Endothelial cell of umbilical vein (primary cell): ENCODE results near the gene ST6GALNAC2. TPM values are rescaled to one million over a fixed set of nuclear protein-coding genes. Genes with fewer than 3 reads are reported as not detected.
A peak's percentile ranks its signal among the peaks of the same experiment; 100 is the strongest.
"Not testable (repeated sequence)": the region's sequence is repeated elsewhere in the genome, so short reads cannot be mapped to it uniquely, and the experiment has no call there.

Source experiments
- BruUV-seq: library from RNA; stranded (reverse); fragments of 400-500 nt; replicated peaks from 2 replicates; lab custom pipeline; 2021; lab: Mats Ljungman, UMichigan
- CTCF ChIA-PET: fragments of 300-600, 350-600 bp; sonication (Branson Sonifier 250); formaldehyde crosslinking; loops from one replicate; lab custom pipeline; 2021; ENCODE audit warnings: antibody characterized with exemption, inconsistent platforms; lab: Charles Lee
- POLR2A ChIA-PET: fragments of 300-600, 350-600 bp; sonication (Branson Sonifier 250); formaldehyde crosslinking; loops from one replicate; lab custom pipeline; 2021; ENCODE audit warnings: antibody characterized with exemption, inconsistent platforms; lab: Charles Lee
- DNase-seq: peaks from one replicate; pipeline ENCODE4 v3.0.0-alpha.2; 2011; ENCODE audit warnings: low read depth, low spot score
- FAIRE-seq: peaks from 2 replicates; lab custom pipeline; 2011; peaks lifted over from hg19 to GRCh38; lab: Jason Lieb, UNC
- H2AFZ ChIP-seq: 2 replicates; pipeline ENCODE4 v1.6.0; 2012; ENCODE audit warnings: low read depth, low read length, control low read depth, inconsistent platforms
- H3K27ac ChIP-seq: 2 replicates; pipeline ENCODE4 v1.5.1; 2011; ENCODE audit warnings: low read depth, mild to moderate bottlenecking, control low read depth, low read length, moderate library complexity; ENCODE audit not compliant: insufficient read depth
- H3K27me3 ChIP-seq, 2 experiments: 2 replicates each; pipeline versions ENCODE4 v1.6.0 to v1.6.1; 2011; ENCODE audit warnings: low read length in 2 of 2, mixed read lengths in 1 of 2; ENCODE audit not compliant: control insufficient read depth in 2 of 2, insufficient read depth in 2 of 2
- H3K36me3 ChIP-seq, 2 experiments: 2 replicates in 1 of 2; 3 replicates in 1 of 2; pipeline ENCODE4 v1.5.1; 2011; ENCODE audit warnings: low read length in 2 of 2, mild to moderate bottlenecking in 1 of 2, moderate library complexity in 1 of 2; ENCODE audit not compliant: control insufficient read depth in 2 of 2, insufficient read depth in 2 of 2; ENCODE audit errors: extremely low read depth in 1 of 2
- H3K4me1 ChIP-seq: 3 replicates; pipeline ENCODE4 v1.5.1; 2011; ENCODE audit warnings: mild to moderate bottlenecking, low read length; ENCODE audit not compliant: control insufficient read depth, insufficient read depth; ENCODE audit errors: extremely low read depth
- H3K4me2 ChIP-seq: 2 replicates; pipeline ENCODE4 v1.6.1; 2011; ENCODE audit warnings: low read length, control low read depth, mixed read lengths; ENCODE audit not compliant: insufficient read depth
- H3K4me3 ChIP-seq, 3 experiments: fragments of 200-600 bp in 1 of 3; sonication (generic), shearing (Covaris generic) in 1 of 3; replicated peaks in 1 of 3; 2 replicates each; pipeline ENCODE4 v1.5.1; 2011 to 2016; ENCODE audit warnings: control low read depth in 3 of 3, low read length in 3 of 3, mild to moderate bottlenecking in 2 of 3, inconsistent platforms in 1 of 3, low read depth in 1 of 3, moderate library complexity in 1 of 3; ENCODE audit not compliant: insufficient read depth in 1 of 3
- H3K79me2 ChIP-seq: 2 replicates; pipeline ENCODE4 v1.6.0; 2012; ENCODE audit warnings: low read length, inconsistent platforms; ENCODE audit not compliant: control insufficient read depth, insufficient read depth
- H3K9ac ChIP-seq: replicated peaks from 2 replicates; pipeline ENCODE3; 2011; ENCODE audit warnings: low read length, control low read depth; ENCODE audit not compliant: insufficient read depth; ENCODE audit errors: extremely low read depth
- H3K9me1 ChIP-seq: replicated peaks from 3 replicates; pipeline ENCODE4 v1.6.0; 2011; ENCODE audit warnings: mild to moderate bottlenecking, low read length; ENCODE audit not compliant: control insufficient read depth, insufficient read depth; ENCODE audit errors: extremely low read depth
- H3K9me3 ChIP-seq: replicated peaks from 2 replicates; pipeline ENCODE4 v1.5.1; 2012; ENCODE audit warnings: low read length, inconsistent platforms; ENCODE audit not compliant: control insufficient read depth, insufficient read depth
- H4K20me1 ChIP-seq: replicated peaks from 2 replicates; pipeline ENCODE3; 2011; ENCODE audit warnings: mild to moderate bottlenecking, low read length; ENCODE audit not compliant: control insufficient read depth, insufficient read depth; ENCODE audit errors: extremely low read depth
- EZH2 ChIP-seq: IDR thresholded peaks from 2 replicates; pipeline ENCODE4 v1.6.1; 2012; ENCODE audit warnings: borderline replicate concordance, low read depth, mild to moderate bottlenecking, moderate library complexity, low read length, inconsistent platforms; ENCODE audit not compliant: severe bottlenecking
- FOS ChIP-seq: IDR thresholded peaks from 2 replicates; pipeline ENCODE4 v1.6.1; 2011; ENCODE audit warnings: mild to moderate bottlenecking, low read length, moderate library complexity, borderline replicate concordance; ENCODE audit not compliant: insufficient read depth
- GATA2 ChIP-seq: IDR thresholded peaks from 2 replicates; pipeline ENCODE4 v1.7.0; 2011; ENCODE audit warnings: low read depth, mild to moderate bottlenecking, moderate library complexity, mixed read lengths, low read length; ENCODE audit not compliant: insufficient read length, insufficient read depth
- JUN ChIP-seq: IDR thresholded peaks from 2 replicates; pipeline ENCODE4 v1.6.1; 2011; ENCODE audit warnings: borderline replicate concordance, low read depth; ENCODE audit not compliant: insufficient read length, insufficient read depth
- MYC ChIP-seq: IDR thresholded peaks from one replicate; pipeline ENCODE4 v1.6.1; 2011; ENCODE audit warnings: mild to moderate bottlenecking, low read depth, low read length
- POLR2A ChIP-seq: IDR thresholded peaks from 2 replicates; pipeline ENCODE4 v1.6.1; 2012; ENCODE audit warnings: low read depth, mild to moderate bottlenecking, control low read depth, low read length
- POLR2AphosphoS5 ChIP-seq: IDR thresholded peaks from 2 replicates; pipeline ENCODE4 v1.6.1; 2012; ENCODE audit warnings: low read depth, mild to moderate bottlenecking, control low read depth, low read length, moderate library complexity; ENCODE audit not compliant: insufficient read depth
- dilution Hi-C: fragments of 300-500 bp; cut with MboI; formaldehyde crosslinking; loops from one replicate; pipeline ENCODE4 v1.15.0; 2019; ENCODE audit warnings: low sequenced_read_pairs; ENCODE audit not compliant: extremely low pct_ligation_motif_present
- intact Hi-C: fragments of 100-400 bp; cut with micrococcal nuclease; formaldehyde crosslinking; loops from one replicate; pipeline ENCODE4 v1.10.0; 2022
- polyA plus RNA-seq, 4 experiments: library from polyadenylated mRNA; depleted of rRNA in 3 of 4; stranded (reverse) in 3 of 4; unstranded in 1 of 4; fragments of >200 nt; gene quantifications; 2 replicates each; pipeline versions ENCODE4 v1.2.1 to v1.2.3, GENCODE V29; 2011 to 2012; ENCODE audit warnings: missing spikeins in 1 of 4
- total RNA-seq: library from RNA; stranded (reverse); gene quantifications from 2 replicates; pipeline ENCODE4 v1.2.3, GENCODE V29; 2021
- TF ChIP-seq, protein P1 (sequence below), 2 donors: IDR thresholded peaks; 1 replicate in 1 of 2; 2 replicates in 1 of 2; pipeline ENCODE4 v1.5.1; 2011; ENCODE audit warnings: low read length in 2 of 2, mild to moderate bottlenecking in 2 of 2, moderate library complexity in 2 of 2, control low read depth in 1 of 2, inconsistent platforms in 1 of 2, low read depth in 1 of 2; ENCODE audit not compliant: insufficient read depth in 1 of 2; ENCODE audit errors: extremely low read depth in 1 of 2
- TF ChIP-seq, protein P2 (sequence below): IDR thresholded peaks from 2 replicates; pipeline ENCODE4 v1.6.1; 2011; ENCODE audit not compliant: insufficient read depth, insufficient read length

ST6GALNAC2 gene
- total and polyA plus RNA-seq, 2 donors (not counting 3 experiments of a cell fraction or from before 2014, with no cell fraction given) = 0.59 to 1.7 TPM

DNA sequence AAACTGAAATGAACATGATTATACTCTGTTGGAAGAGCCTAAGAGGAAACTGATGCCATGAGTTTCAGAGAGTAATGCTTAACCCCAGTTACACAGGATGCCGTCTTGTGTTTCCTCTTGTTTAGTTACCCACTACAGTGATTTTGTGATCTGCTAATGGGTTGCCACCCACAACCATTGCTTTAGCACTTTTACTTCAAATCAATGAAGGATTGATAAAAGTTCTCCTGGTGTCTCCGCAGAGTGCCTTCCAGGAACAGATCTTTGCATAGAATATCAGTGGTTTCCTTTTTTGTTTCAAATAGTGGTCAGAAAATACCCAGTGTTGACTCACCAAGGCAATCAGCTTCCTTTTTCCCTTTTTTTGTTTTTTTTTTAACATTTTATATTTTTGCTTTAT is 22.3 kb downstream of the ST6GALNAC2 start:
- intact Hi-C loops, dilution Hi-C loops, H3K36me3 ChIP-seq, DNase-seq, H3K9me1 ChIP-seq, H3K9ac ChIP-seq, H3K9me3 ChIP-seq, H4K20me1 ChIP-seq, H3K27me3 ChIP-seq, H3K4me3 ChIP-seq, H2AFZ ChIP-seq, POLR2A ChIA-PET, H3K4me2 ChIP-seq: not testable (repeated sequence)
- TF ChIP-seq FOS = peak; percentile 14
- TSS peak; percentile 2 for BruUV-seq
- CTCF ChIA-PET = interaction anchor here (0.9 to 8.8 kb wide), 3 partner anchors 61 to 152 kb away, joined by 3 to 121 read pairs (median 5); no protein-coding TSS in a partner anchor
- FAIRE-seq = peak; percentile 12
- Histone ChIP-seq H3K4me1 (peaks cover 47% of the 10 kb centered on the region), H3K27ac (peak overlapping the region; percentile 10), H3K79me2 (peaks cover 37% of the 10 kb centered on the region)

DNA sequence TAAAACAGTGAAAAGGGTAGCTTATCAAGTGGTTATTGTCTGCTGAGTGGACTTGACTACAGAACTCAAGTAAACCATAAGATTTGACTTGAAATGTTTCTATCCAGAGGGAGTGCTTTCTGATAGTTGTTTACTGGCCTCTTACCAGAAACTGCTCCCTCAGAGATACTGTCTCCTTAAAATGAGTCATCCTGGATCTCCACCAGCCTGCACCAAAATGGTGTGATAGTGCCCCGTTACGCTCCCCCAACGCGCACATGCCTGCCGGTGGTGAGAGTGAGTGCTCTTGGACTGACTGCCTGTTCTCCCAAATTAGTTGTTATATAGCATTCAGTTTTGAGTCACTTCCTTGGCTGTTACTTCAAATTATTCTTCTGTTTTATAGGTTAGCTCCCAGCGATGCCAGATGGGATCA is 22.9 kb downstream of the ST6GALNAC2 start:
- dilution Hi-C loops (no loop called here), intact Hi-C loops (no loop called here)
- H3K4me3 ChIP-seq = no peak overlapping the region
- no peaks in the 10 kb centered on the region for H3K9me1 ChIP-seq
- peak overlapping the region; percentile 9 for H3K4me2 ChIP-seq
- CTCF ChIA-PET = interaction anchor here (0.9 to 8.8 kb wide), 6 partner anchors 23 to 153 kb away, joined by 3 to 121 read pairs (median 6); partner anchors contain the start of gene ST6GALNAC2
- peak overlapping the region; percentile 10 for H3K27ac ChIP-seq
- peaks cover 43% of the 10 kb centered on the region for H3K79me2 ChIP-seq
- DNase-seq (peak; percentile 50), FAIRE-seq (no peak)
- TSS peak; percentile 69 for BruUV-seq
- H3K9ac ChIP-seq = peak overlapping the region; percentile 1
- no peaks in the 10 kb centered on the region for H4K20me1 ChIP-seq
- peak; percentile 63 for TF ChIP-seq FOS
- no peak for TF ChIP-seq MYC
- TF ChIP-seq, protein P1, sequence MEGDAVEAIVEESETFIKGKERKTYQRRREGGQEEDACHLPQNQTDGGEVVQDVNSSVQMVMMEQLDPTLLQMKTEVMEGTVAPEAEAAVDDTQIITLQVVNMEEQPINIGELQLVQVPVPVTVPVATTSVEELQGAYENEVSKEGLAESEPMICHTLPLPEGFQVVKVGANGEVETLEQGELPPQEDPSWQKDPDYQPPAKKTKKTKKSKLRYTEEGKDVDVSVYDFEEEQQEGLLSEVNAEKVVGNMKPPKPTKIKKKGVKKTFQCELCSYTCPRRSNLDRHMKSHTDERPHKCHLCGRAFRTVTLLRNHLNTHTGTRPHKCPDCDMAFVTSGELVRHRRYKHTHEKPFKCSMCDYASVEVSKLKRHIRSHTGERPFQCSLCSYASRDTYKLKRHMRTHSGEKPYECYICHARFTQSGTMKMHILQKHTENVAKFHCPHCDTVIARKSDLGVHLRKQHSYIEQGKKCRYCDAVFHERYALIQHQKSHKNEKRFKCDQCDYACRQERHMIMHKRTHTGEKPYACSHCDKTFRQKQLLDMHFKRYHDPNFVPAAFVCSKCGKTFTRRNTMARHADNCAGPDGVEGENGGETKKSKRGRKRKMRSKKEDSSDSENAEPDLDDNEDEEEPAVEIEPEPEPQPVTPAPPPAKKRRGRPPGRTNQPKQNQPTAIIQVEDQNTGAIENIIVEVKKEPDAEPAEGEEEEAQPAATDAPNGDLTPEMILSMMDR (IDR thresholded peaks at IDR 0.05; ENCODE audit: extremely low read depth in 1 of 2, insufficient read depth in 1 of 2, low read depth in 1 of 2, low read length in 2 of 2) = no peak
- no peak for TF ChIP-seq EZH2
- TF ChIP-seq POLR2AphosphoS5 = peak; percentile 55
- TF ChIP-seq JUN = peak; percentile 42
- peak; percentile 37 for TF ChIP-seq POLR2A
- TF ChIP-seq, protein P2, sequence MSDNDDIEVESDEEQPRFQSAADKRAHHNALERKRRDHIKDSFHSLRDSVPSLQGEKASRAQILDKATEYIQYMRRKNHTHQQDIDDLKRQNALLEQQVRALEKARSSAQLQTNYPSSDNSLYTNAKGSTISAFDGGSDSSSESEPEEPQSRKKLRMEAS = no peak
- TF ChIP-seq GATA2 = no peak
- POLR2A ChIA-PET = no interaction called here
- H3K36me3 ChIP-seq = peaks cover 5 to 7% of the 10 kb centered on the region in 2 experiments
- peaks cover 47% of the 10 kb centered on the region for H3K4me1 ChIP-seq
- H3K27me3 ChIP-seq = no peaks in the 10 kb centered on the region
- no peak overlapping the region for H2AFZ ChIP-seq
- H3K9me3 ChIP-seq = no peaks in the 10 kb centered on the region
